Astrocyte (in vitro differentiated cells and primary cell): Measurements from ENCODE around the gene AAMP. TPM values are rescaled to one million over a fixed set of nuclear protein-coding genes. Genes with fewer than 3 reads are reported as not detected.

ENCODE experiments used
- DNase-seq: peaks from one replicate; pipeline ENCODE4 v3.0.0-alpha.2; 2010; ENCODE audit warnings: low read depth
- FAIRE-seq: peaks from 2 replicates; lab custom pipeline; 2011; peaks lifted over from hg19 to GRCh38; lab: Jason Lieb, UNC
- H2AFZ ChIP-seq: 2 replicates; pipeline ENCODE4 v1.6.0; 2012; ENCODE audit warnings: low read depth, low read length, inconsistent platforms
- H3K27ac ChIP-seq: 2 replicates; pipeline ENCODE4 v1.5.1; 2011; ENCODE audit warnings: low read depth, low read length, inconsistent platforms
- H3K27me3 ChIP-seq: 2 replicates; pipeline ENCODE4 v1.6.0; 2011; ENCODE audit warnings: low read length, inconsistent platforms; ENCODE audit not compliant: insufficient read depth
- H3K36me3 ChIP-seq: 2 replicates; pipeline ENCODE4 v1.5.1; 2011; ENCODE audit warnings: low read length, inconsistent platforms; ENCODE audit not compliant: insufficient read depth
- H3K4me1 ChIP-seq: 2 replicates; pipeline ENCODE4 v1.5.1; 2011; ENCODE audit warnings: low read length, inconsistent platforms; ENCODE audit not compliant: insufficient read depth
- H3K4me2 ChIP-seq: 2 replicates; pipeline ENCODE4 v1.6.0; 2012; ENCODE audit warnings: low read length, inconsistent platforms
- H3K4me3 ChIP-seq: 2 replicates; pipeline ENCODE4 v1.5.1; 2011; ENCODE audit warnings: low read depth, mild to moderate bottlenecking, low read length, inconsistent platforms; ENCODE audit not compliant: insufficient read depth
- H3K79me2 ChIP-seq: 2 replicates; pipeline ENCODE4 v1.6.0; 2012; ENCODE audit warnings: mild to moderate bottlenecking, low read length, inconsistent platforms; ENCODE audit not compliant: insufficient read depth
- H3K9ac ChIP-seq: 2 replicates; pipeline ENCODE4 v1.6.0; 2012; ENCODE audit warnings: mild to moderate bottlenecking, low read length, inconsistent platforms
- H3K9me3 ChIP-seq: 2 replicates; pipeline ENCODE4 v1.5.1; 2012; ENCODE audit warnings: low read depth, mild to moderate bottlenecking, low read length, inconsistent platforms; ENCODE audit not compliant: insufficient read depth
- H4K20me1 ChIP-seq: 2 replicates; pipeline ENCODE4 v1.6.0; 2012; ENCODE audit warnings: low read length, inconsistent platforms; ENCODE audit not compliant: insufficient read depth
- H3K27ac Mint-ChIP-seq: one replicate; pipeline ENCODE4 v1.8.0; 2021; ENCODE audit warnings: mild to moderate bottlenecking, mixed read lengths; ENCODE audit not compliant: unreplicated experiment
- H3K27me3 Mint-ChIP-seq: one replicate; pipeline ENCODE4 v1.8.0; 2021; ENCODE audit warnings: low read depth, mixed read lengths; ENCODE audit not compliant: unreplicated experiment
- H3K36me3 Mint-ChIP-seq: one replicate; pipeline ENCODE4 v1.8.0; 2021; ENCODE audit warnings: low read depth, mixed read lengths; ENCODE audit not compliant: unreplicated experiment
- H3K4me1 Mint-ChIP-seq: one replicate; pipeline ENCODE4 v1.8.0; 2021; ENCODE audit warnings: low read depth, mixed read lengths; ENCODE audit not compliant: unreplicated experiment
- H3K4me3 Mint-ChIP-seq: one replicate; pipeline ENCODE4 v1.8.0; 2021; ENCODE audit warnings: mild to moderate bottlenecking, moderate library complexity, mixed read lengths; ENCODE audit not compliant: unreplicated experiment
- H3K9me3 Mint-ChIP-seq: one replicate; pipeline ENCODE4 v1.8.0; 2021; ENCODE audit warnings: mild to moderate bottlenecking, mixed read lengths; ENCODE audit not compliant: unreplicated experiment
- CTCF ChIP-seq: IDR thresholded peaks from 2 replicates; pipeline ENCODE4 v1.5.1; 2011; ENCODE audit warnings: low read depth, mild to moderate bottlenecking, inconsistent platforms, low read length, moderate library complexity; ENCODE audit not compliant: insufficient read depth
- EZH2 ChIP-seq: IDR thresholded peaks from 2 replicates; pipeline ENCODE4 v1.6.1; 2012; ENCODE audit warnings: mild to moderate bottlenecking, low read length, inconsistent platforms; ENCODE audit not compliant: insufficient read depth
- total RNA-seq: library from RNA; stranded (reverse); gene quantifications from 2 replicates; pipeline ENCODE4 v1.2.1, GENCODE V29; 2021

The AAMP gene
- total RNA-seq, 1 donor from 2014 or later: 87.3 TPM

- peaks cover 10% of the 10 kb centered on the region for H3K79me2 ChIP-seq
- no peak overlapping the region for H3K4me2 ChIP-seq
- Mint-ChIP-seq H3K9me3 (no peaks in the 10 kb centered on the region), H3K27me3 (no peaks in the 10 kb centered on the region), H3K4me3 (no peak overlapping the region), H3K36me3 (peaks cover 22% of the 10 kb centered on the region), H3K4me1 (peaks cover 44% of the 10 kb centered on the region), H3K27ac (peak overlapping the region; percentile 14)
- H3K36me3 ChIP-seq: peaks cover 58% of the 10 kb centered on the region
- no peak overlapping the region for H3K4me3 ChIP-seq
- FAIRE-seq (peak; percentile 50), DNase-seq (peak; percentile 56)
- H4K20me1 ChIP-seq: peaks cover 64% of the 10 kb centered on the region
- H3K9me3 ChIP-seq: no peaks in the 10 kb centered on the region
- no peaks in the 10 kb centered on the region for H3K27me3 ChIP-seq
- no peak for TF ChIP-seq EZH2
- TF ChIP-seq CTCF: no peak
- no peak overlapping the region for H3K9ac ChIP-seq
- H3K4me1 ChIP-seq: peaks cover 19% of the 10 kb centered on the region
- H2AFZ ChIP-seq: no peak overlapping the region
- peak overlapping the region; percentile 36 for H3K27ac ChIP-seq
Measured at GRCh38 chr2:218255446-218255845, 14.5 kb downstream of the AAMP start.

- Mint-ChIP-seq H3K27ac (no peak overlapping the region), H3K9me3 (no peaks in the 10 kb centered on the region), H3K27me3 (no peaks in the 10 kb centered on the region), H3K4me3 (no peak overlapping the region), H3K4me1 (peaks cover 29% of the 10 kb centered on the region), H3K36me3 (peaks cover 37% of the 10 kb centered on the region)
- peaks cover 78% of the 10 kb centered on the region for H3K36me3 ChIP-seq
- DNase-seq: no peak
- H2AFZ ChIP-seq: no peak overlapping the region
- H3K4me2 ChIP-seq: no peak overlapping the region
- peaks cover 6% of the 10 kb centered on the region for H3K4me1 ChIP-seq
- no peaks in the 10 kb centered on the region for H3K9me3 ChIP-seq
- H3K9ac ChIP-seq: peak overlapping the region; percentile 46
- FAIRE-seq: no peak
- peaks cover 82% of the 10 kb centered on the region for H4K20me1 ChIP-seq
- peaks cover 21% of the 10 kb centered on the region for H3K79me2 ChIP-seq
- TF ChIP-seq EZH2 (no peak), CTCF (no peak)
- no peak overlapping the region for H3K4me3 ChIP-seq
- no peaks in the 10 kb centered on the region for H3K27me3 ChIP-seq
- H3K27ac ChIP-seq: no peak overlapping the region
Measured at GRCh38 chr2:218253232-218253625, 16.7 kb downstream of the AAMP start.

- Mint-ChIP-seq H3K9me3 (no peaks in the 10 kb centered on the region), H3K27me3 (no peaks in the 10 kb centered on the region), H3K4me1 (peaks cover 28% of the 10 kb centered on the region), H3K27ac (no peak overlapping the region), H3K4me3 (peak overlapping the region; percentile 40), H3K36me3 (peaks cover 41% of the 10 kb centered on the region)
- H3K4me2 ChIP-seq: no peak overlapping the region
- DNase-seq (peak; percentile 36), FAIRE-seq (no peak)
- H3K9ac ChIP-seq: peak overlapping the region; percentile 46
- TF ChIP-seq EZH2 (no peak), CTCF (no peak)
- H3K4me1 ChIP-seq: peaks cover 6% of the 10 kb centered on the region
- peaks cover 85% of the 10 kb centered on the region for H4K20me1 ChIP-seq
- no peaks in the 10 kb centered on the region for H3K9me3 ChIP-seq
- H3K27me3 ChIP-seq: no peaks in the 10 kb centered on the region
- H2AFZ ChIP-seq: no peak overlapping the region
- peaks cover 25% of the 10 kb centered on the region for H3K79me2 ChIP-seq
- no peak overlapping the region for H3K4me3 ChIP-seq
- peaks cover 82% of the 10 kb centered on the region for H3K36me3 ChIP-seq
- peak overlapping the region; percentile 1 for H3K27ac ChIP-seq
Measured at GRCh38 chr2:218252509-218253231, 17.3 kb downstream of the AAMP start.
